Left ventricle myocardium inferior (tissue), 1 donor: ENCODE results near the gene TBC1D2. TPM values are rescaled to one million over a fixed set of nuclear protein-coding genes. Genes with fewer than 3 reads are reported as not detected.

Experiments used
- DNase-seq: peaks from one replicate; pipeline ENCODE4 v3.0.0-alpha.2; 2020
- H3K27ac ChIP-seq: fragments of 200-600 bp; replicated peaks from 2 replicates; pipeline ENCODE4 v1.8.0; 2021
- H3K27me3 ChIP-seq: fragments of 200-600 bp; 2 replicates; pipeline ENCODE4 v1.8.0; 2021; ENCODE audit warnings: low read depth
- H3K36me3 ChIP-seq: fragments of 200-600 bp; 2 replicates; pipeline ENCODE4 v1.8.0; 2021
- H3K4me1 ChIP-seq: fragments of 200-600 bp; 2 replicates; pipeline ENCODE4 v1.8.0; 2021
- H3K4me3 ChIP-seq: fragments of 200-600 bp; 2 replicates; pipeline ENCODE4 v1.8.0; 2021; ENCODE audit warnings: mild to moderate bottlenecking, moderate library complexity
- H3K9me3 ChIP-seq: fragments of 200-600 bp; replicated peaks from 2 replicates; pipeline ENCODE4 v1.8.0; 2021
- CTCF ChIP-seq: fragments of 200-600 bp; IDR thresholded peaks from 2 replicates; pipeline ENCODE4 v1.8.0; 2021; ENCODE audit warnings: antibody characterized with exemption, mild to moderate bottlenecking, borderline replicate concordance
- intact Hi-C: fragments of 100-400 bp; cut with micrococcal nuclease; formaldehyde crosslinking; loops from one replicate; pipeline ENCODE4 v1.11.0; 2022
- total RNA-seq: library from RNA; stranded (reverse); fragmentation: NEBNext Ultra II Directional; extraction: Animal tissue kit (Norgen Biotek cat#: 25700); gene quantifications from one replicate; pipeline ENCODE4 v1.2.1, GENCODE V29; 2021
- donor health status: DM: no; HTN: yes; CAD: no; lungs with severe emphysema.

TBC1D2 gene
- total RNA-seq, 1 donor from 2014 or later, result 1.7 TPM

GRCh38 chr9:98281281-98281680 is 25.8 kb upstream of the TBC1D2 start:
- H3K27me3 ChIP-seq, result peaks cover 90% of the 10 kb centered on the region
- H3K9me3 ChIP-seq, result no peaks in the 10 kb centered on the region
- no peak for TF ChIP-seq CTCF
- no peak overlapping the region for H3K4me3 ChIP-seq
- H3K4me1 ChIP-seq, result no peaks in the 10 kb centered on the region
- H3K36me3 ChIP-seq, result no peaks in the 10 kb centered on the region
- no peak overlapping the region for H3K27ac ChIP-seq
- intact Hi-C loops, result no loop called here
- DNase-seq, result no peak

- H3K36me3 ChIP-seq, result no peaks in the 10 kb centered on the region
- no peaks in the 10 kb centered on the region for H3K9me3 ChIP-seq
- no peak for DNase-seq
- peaks cover 92% of the 10 kb centered on the region for H3K27me3 ChIP-seq
- intact Hi-C loops, result no loop called here
- H3K4me3 ChIP-seq, result no peak overlapping the region
- no peak overlapping the region for H3K27ac ChIP-seq
- no peak for TF ChIP-seq CTCF
- no peaks in the 10 kb centered on the region for H3K4me1 ChIP-seq
Measured at GRCh38 chr9:98280574-98280973, 25.1 kb upstream of the TBC1D2 start.

GRCh38 chr9:98280162-98280561 is 24.7 kb upstream of the TBC1D2 start:
- H3K27ac ChIP-seq, result no peak overlapping the region
- no peaks in the 10 kb centered on the region for H3K4me1 ChIP-seq
- peaks cover 91% of the 10 kb centered on the region for H3K27me3 ChIP-seq
- no peak overlapping the region for H3K4me3 ChIP-seq
- intact Hi-C loops, result no loop called here
- no peak for DNase-seq
- no peaks in the 10 kb centered on the region for H3K36me3 ChIP-seq
- TF ChIP-seq CTCF, result no peak
- no peaks in the 10 kb centered on the region for H3K9me3 ChIP-seq

- TF ChIP-seq CTCF, result no peak
- Histone ChIP-seq H3K4me1 (no peaks in the 10 kb centered on the region), H3K9me3 (no peaks in the 10 kb centered on the region), H3K4me3 (no peak overlapping the region), H3K27me3 (peaks cover 80% of the 10 kb centered on the region), H3K36me3 (no peaks in the 10 kb centered on the region), H3K27ac (no peak overlapping the region)
- DNase-seq, result no peak
- intact Hi-C loops, result no loop called here
Measured at GRCh38 chr9:98276907-98277469, 21.5 kb upstream of the TBC1D2 start.

- intact Hi-C loops, result no loop called here
- H3K4me1 ChIP-seq, result no peaks in the 10 kb centered on the region
- no peak for TF ChIP-seq CTCF
- no peaks in the 10 kb centered on the region for H3K9me3 ChIP-seq
- H3K27me3 ChIP-seq, result peaks cover 69% of the 10 kb centered on the region
- no peak overlapping the region for H3K4me3 ChIP-seq
- no peaks in the 10 kb centered on the region for H3K36me3 ChIP-seq
- DNase-seq, result no peak
- H3K27ac ChIP-seq, result no peak overlapping the region
Measured at GRCh38 chr9:98275159-98275558, 19.7 kb upstream of the TBC1D2 start.
